Left lung (tissue), 10 donors: ENCODE measurements around the gene DHX36. TPM values are rescaled to one million over a fixed set of nuclear protein-coding genes. Genes with fewer than 3 reads are reported as not detected.

ENCODE experiments used
- ATAC-seq: fragments of 200-7000 bp; cut with Tn5 transposase; one replicate; pipeline ENCODE4 v1.9.1; 2020; ENCODE audit warnings: moderate library complexity
- DNase-seq, 4 donors: peaks; one replicate each; pipeline ENCODE4 v3.0.0-alpha.2; 2013 to 2020
- H3K27ac ChIP-seq, 2 donors: fragments of 200-600 bp; sonication (generic) in 1 of 2; one replicate each; pipeline versions ENCODE4 v1.5.0 to v1.8.0; 2020 to 2021
- H3K27me3 ChIP-seq, 2 donors: fragments of 200-600 bp; sonication (generic) in 1 of 2; one replicate each; pipeline versions ENCODE4 v1.5.0 to v1.8.0; 2020 to 2021
- H3K36me3 ChIP-seq, 2 donors: fragments of 200-600 bp; sonication (generic) in 1 of 2; one replicate each; pipeline versions ENCODE4 v1.5.0 to v1.8.0; 2020 to 2021
- H3K4me1 ChIP-seq, 2 donors: fragments of 200-600 bp; one replicate each; pipeline ENCODE4 v1.8.0; 2021
- H3K4me3 ChIP-seq, 2 donors: fragments of 200-600 bp; sonication (generic) in 1 of 2; one replicate each; pipeline versions ENCODE4 v1.5.0 to v1.8.0; 2020 to 2021; ENCODE audit warnings: mild to moderate bottlenecking in 1 of 2
- H3K9me3 ChIP-seq, 2 donors: fragments of 200-600 bp; sonication (generic) in 1 of 2; one replicate each; pipeline versions ENCODE4 v1.5.0 to v1.8.0; 2020 to 2021
- CTCF ChIP-seq, 2 donors: fragments of 200-600 bp; sonication (generic) in 1 of 2; IDR thresholded peaks; one replicate each; pipeline versions ENCODE4 v1.5.0 to v1.8.0; 2021; ENCODE audit warnings: antibody characterized with exemption in 2 of 2
- intact Hi-C, 2 donors: fragments of 100-400 bp; cut with DNase I; formaldehyde crosslinking; loops; one replicate each; pipeline versions ENCODE4 v1.11.2 to v1.14.2; 2022
- polyA plus RNA-seq, 6 donors: library from polyadenylated mRNA; unstranded; fragments of 120-200 nt; gene quantifications; one replicate each; pipeline ENCODE4 v1.2.1, GENCODE V29; 2013; ENCODE audit not compliant: insufficient read length in 6 of 6
- total RNA-seq, 2 donors: library from RNA; stranded (reverse); fragmentation: NEBNext Ultra II Directional; extraction: Animal tissue kit (Norgen Biotek cat#: 25700); gene quantifications; one replicate each; pipeline ENCODE4 v1.2.1, GENCODE V29; 2021
- donor health status: DM: no; HTN: yes; CAD: no.
- donor health status: DM: no; HTN: no; CAD: no.

DHX36 gene
- total and polyA plus RNA-seq, 8 donors: 52.6 to 97.1 (median 76.8) TPM

GRCh38 chr3:154338008-154338407 lies 13.7 kb upstream of the DHX36 start:
- Histone ChIP-seq H3K27me3 (no peaks in the 10 kb centered on the region), H3K4me3 (no peak overlapping the region), H3K27ac (no peak overlapping the region), H3K36me3 (no peaks in the 10 kb centered on the region), H3K4me1 (no peaks in the 10 kb centered on the region), H3K9me3 (no peaks in the 10 kb centered on the region)
- no peak for TF ChIP-seq CTCF (IDR thresholded peaks at IDR 0.05)
- no peak for ATAC-seq
- intact Hi-C loops: no loop called here
- no peak for DNase-seq

- no peaks in the 10 kb centered on the region for H3K36me3 ChIP-seq
- peak in 1 of 4 donors; percentile 36 for DNase-seq
- intact Hi-C loops: no loop called here
- H3K9me3 ChIP-seq: no peaks in the 10 kb centered on the region
- H3K27me3 ChIP-seq: no peaks in the 10 kb centered on the region
- peak; percentile 49 to 57 for TF ChIP-seq CTCF (IDR thresholded peaks at IDR 0.05)
- H3K4me3 ChIP-seq: no peak overlapping the region
- no peak overlapping the region for H3K27ac ChIP-seq
- ATAC-seq: peak; percentile 71
- no peaks in the 10 kb centered on the region for H3K4me1 ChIP-seq
Observed at GRCh38 chr3:154334973-154335420, 10.7 kb upstream of the DHX36 start.

- no peak for TF ChIP-seq CTCF (IDR thresholded peaks at IDR 0.05)
- Histone ChIP-seq H3K27ac (no peak overlapping the region), H3K9me3 (no peaks in the 10 kb centered on the region), H3K4me1 (peaks cover 11 to 12% of the 10 kb centered on the region in 2 donors), H3K4me3 (no peak overlapping the region), H3K27me3 (no peaks in the 10 kb centered on the region), H3K36me3 (no peaks in the 10 kb centered on the region)
- no peak for DNase-seq
- no peak for ATAC-seq
- intact Hi-C loops: no loop called here
Observed at GRCh38 chr3:154327871-154328270, 3.6 kb upstream of the DHX36 start.

- no peaks in the 10 kb centered on the region for H3K36me3 ChIP-seq
- DNase-seq (no peak), ATAC-seq (peak; percentile 3)
- intact Hi-C loops: no loop called here
- TF ChIP-seq CTCF (IDR thresholded peaks at IDR 0.05): no peak
- no peaks in the 10 kb centered on the region for H3K27me3 ChIP-seq
- peak overlapping the region; percentile 55 to 75 for H3K4me3 ChIP-seq
- peak overlapping the region; percentile 87 to 96 for H3K27ac ChIP-seq
- no peaks in the 10 kb centered on the region for H3K9me3 ChIP-seq
- peaks cover 21 to 40% of the 10 kb centered on the region in 2 donors for H3K4me1 ChIP-seq
Observed at GRCh38 chr3:154324919-154325318, 632 bp upstream of the DHX36 start.

GRCh38 chr3:154316974-154317767 lies 7.1 kb downstream of the DHX36 start:
- no peaks in the 10 kb centered on the region for H3K9me3 ChIP-seq
- peaks cover 3 to 59% of the 10 kb centered on the region in 2 donors for H3K4me1 ChIP-seq
- ATAC-seq (no peak), DNase-seq (no peak)
- intact Hi-C loops: no loop called here
- peaks cover 0 to 36% of the 10 kb centered on the region in 2 donors for H3K36me3 ChIP-seq
- H3K27me3 ChIP-seq: no peaks in the 10 kb centered on the region
- no peak overlapping the region for H3K4me3 ChIP-seq
- no peak overlapping the region for H3K27ac ChIP-seq
- TF ChIP-seq CTCF (IDR thresholded peaks at IDR 0.05): no peak
